Transverse colon (tissue), 4 donors: ENCODE data around the gene EVI5.

ENCODE experiments used
- CTCF ChIP-seq, 5 experiments: fragments of 200-600 bp in 3 of 5; fragments of 450-650 bp in 2 of 5; sonication (generic) in 3 of 5; IDR thresholded peaks; 1 replicate in 2 of 5; 2 replicates in 3 of 5; pipeline ENCODE4 v1.5.1; 2016 to 2017; ENCODE audit warnings: antibody characterized with exemption in 5 of 5, inconsistent platforms in 3 of 5, mild to moderate bottlenecking in 2 of 5, moderate library complexity in 1 of 5
- POLR2AphosphoS5 ChIP-seq, 3 donors: sonication (generic); formaldehyde crosslinking; IDR thresholded peaks; one replicate each; pipeline ENCODE4 v1.6.1; 2016; ENCODE audit warnings: antibody characterized with exemption in 3 of 3

GRCh38 chr1:92577261-92577895 is 207.5 kb downstream of the EVI5 start:
- no peak for TF ChIP-seq CTCF (IDR thresholded peaks at IDR 0.05)
- no peak for TF ChIP-seq POLR2AphosphoS5 (IDR thresholded peaks at IDR 0.05)
